A549 (cell line): ENCODE results near the gene MYO18B.

Experiments used
- CBX2 ChIP-seq: fragments of 200-600 bp; sonication (generic); IDR thresholded peaks from 2 replicates; pipeline ENCODE4 v1.6.1; 2016; ENCODE audit warnings: low read depth, mild to moderate bottlenecking, borderline replicate concordance
- CEBPB ChIP-seq, 2 experiments: fragments of >200 bp in 1 of 2; sonication (Bioruptor Twin) in 1 of 2; formaldehyde crosslinking in 1 of 2; IDR thresholded peaks; 2 replicates each; pipeline ENCODE4 v1.6.1; 2012 to 2016
- EP300 ChIP-seq, 2 experiments: fragments of >200 bp; sonication (Bioruptor Twin); formaldehyde crosslinking; IDR thresholded peaks; 2 replicates in 1 of 2; 3 replicates in 1 of 2; pipeline ENCODE4 v1.6.1; 2016 to 2017
- MAZ ChIP-seq: fragments of 150-350 bp; IDR thresholded peaks from 2 replicates; pipeline ENCODE4 v1.6.1; 2014; ENCODE audit warnings: antibody characterized with exemption, low read depth, low read length, borderline replicate concordance
- POLR2AphosphoS2 ChIP-seq: conservative IDR thresholded peaks from 2 replicates; pipeline ENCODE4 v1.6.1; 2012; ENCODE audit warnings: low read length, improper control_type of control experiment, inconsistent platforms
- TF ChIP-seq, protein P1 (sequence below): fragments of >200 bp; sonication (Bioruptor Twin); formaldehyde crosslinking; IDR thresholded peaks from 3 replicates; pipeline ENCODE4 v1.5.1; 2016
- TF ChIP-seq, protein P2 (sequence below): IDR thresholded peaks from 2 replicates; pipeline ENCODE4 v1.6.1; 2012; ENCODE audit warnings: low read depth, borderline replicate concordance

DNA sequence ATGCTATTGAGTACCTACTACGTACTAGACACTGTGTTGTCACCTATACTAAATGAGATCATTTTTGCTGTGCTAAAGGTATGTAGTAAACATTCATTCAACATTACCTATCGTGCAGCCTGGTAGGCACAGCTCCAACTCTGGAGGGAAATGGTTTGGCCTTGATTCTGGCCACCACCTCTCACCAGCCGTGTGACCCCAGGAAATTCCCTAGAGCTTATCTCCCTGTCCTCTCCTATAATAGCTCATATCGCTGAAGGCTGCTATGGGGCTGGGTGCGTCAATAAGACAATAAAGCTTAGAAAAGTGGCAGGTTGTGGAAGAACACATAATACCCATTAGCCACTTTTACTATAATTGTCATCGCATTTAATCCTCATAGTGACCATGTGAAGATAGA is 107.5 kb downstream of the MYO18B start:
- TF ChIP-seq, protein P1, sequence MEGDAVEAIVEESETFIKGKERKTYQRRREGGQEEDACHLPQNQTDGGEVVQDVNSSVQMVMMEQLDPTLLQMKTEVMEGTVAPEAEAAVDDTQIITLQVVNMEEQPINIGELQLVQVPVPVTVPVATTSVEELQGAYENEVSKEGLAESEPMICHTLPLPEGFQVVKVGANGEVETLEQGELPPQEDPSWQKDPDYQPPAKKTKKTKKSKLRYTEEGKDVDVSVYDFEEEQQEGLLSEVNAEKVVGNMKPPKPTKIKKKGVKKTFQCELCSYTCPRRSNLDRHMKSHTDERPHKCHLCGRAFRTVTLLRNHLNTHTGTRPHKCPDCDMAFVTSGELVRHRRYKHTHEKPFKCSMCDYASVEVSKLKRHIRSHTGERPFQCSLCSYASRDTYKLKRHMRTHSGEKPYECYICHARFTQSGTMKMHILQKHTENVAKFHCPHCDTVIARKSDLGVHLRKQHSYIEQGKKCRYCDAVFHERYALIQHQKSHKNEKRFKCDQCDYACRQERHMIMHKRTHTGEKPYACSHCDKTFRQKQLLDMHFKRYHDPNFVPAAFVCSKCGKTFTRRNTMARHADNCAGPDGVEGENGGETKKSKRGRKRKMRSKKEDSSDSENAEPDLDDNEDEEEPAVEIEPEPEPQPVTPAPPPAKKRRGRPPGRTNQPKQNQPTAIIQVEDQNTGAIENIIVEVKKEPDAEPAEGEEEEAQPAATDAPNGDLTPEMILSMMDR = no peak
- TF ChIP-seq CBX2 = no peak
- TF ChIP-seq, protein P2, sequence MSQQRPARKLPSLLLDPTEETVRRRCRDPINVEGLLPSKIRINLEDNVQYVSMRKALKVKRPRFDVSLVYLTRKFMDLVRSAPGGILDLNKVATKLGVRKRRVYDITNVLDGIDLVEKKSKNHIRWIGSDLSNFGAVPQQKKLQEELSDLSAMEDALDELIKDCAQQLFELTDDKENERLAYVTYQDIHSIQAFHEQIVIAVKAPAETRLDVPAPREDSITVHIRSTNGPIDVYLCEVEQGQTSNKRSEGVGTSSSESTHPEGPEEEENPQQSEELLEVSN = no peak
- TF ChIP-seq MAZ = no peak
- TF ChIP-seq EP300 (IDR thresholded peaks at IDR 0.05) = no peak
- no peak for TF ChIP-seq CEBPB (IDR thresholded peaks at IDR 0.05)
- no peak for TF ChIP-seq POLR2AphosphoS2
